ENCODE results near the gene MGAT4D. TPM values are rescaled to one million over a fixed set of nuclear protein-coding genes. Genes with fewer than 3 reads are reported as not detected.
"Not testable (repeated sequence)": the region's sequence is repeated elsewhere in the genome, so short reads cannot be mapped to it uniquely, and the experiment has no call there.

The MGAT4D gene
- total RNA-seq, 1 donor from 2014 or later: not detected

DNA sequence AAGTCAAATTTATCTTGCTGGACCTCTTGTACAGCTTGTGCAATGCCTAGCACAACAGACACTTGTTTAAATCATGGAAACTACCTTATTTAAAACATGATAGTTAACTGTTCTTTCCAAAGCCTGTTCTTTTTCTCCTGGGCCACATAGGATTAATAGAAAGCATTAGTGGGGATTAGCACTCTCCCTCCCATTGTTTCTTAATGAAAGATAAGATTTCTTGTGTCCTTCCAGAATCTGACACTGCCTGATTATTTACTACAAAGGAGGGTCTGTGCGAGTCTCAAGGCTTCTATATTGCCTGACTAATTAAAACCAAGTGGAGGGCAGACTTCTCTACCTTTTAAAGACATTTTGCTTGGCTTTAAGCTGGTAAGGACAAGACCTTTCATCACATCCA, 17.3 kb upstream of the MGAT4D start:
- Mint-ChIP-seq H3K4me3 (no peak overlapping the region), H3K27ac (no peak overlapping the region), H3K4me1 (ENCODE audit: unreplicated experiment) (peaks cover 7% of the 10 kb centered on the region), H3K9me3 (no peaks in the 10 kb centered on the region), H3K36me3 (no peaks in the 10 kb centered on the region), H3K27me3 (peaks cover 17% of the 10 kb centered on the region)
- no peak for DNase-seq (ENCODE audit: extremely low spot score, unreplicated experiment)
- no peak for TF ChIP-seq CTCF (conservative IDR thresholded peaks at IDR 0.05)

GRCh38 chr4:140513765-140514164, 15.7 kb upstream of the MGAT4D start:
- not testable (repeated sequence) for H3K4me3 Mint-ChIP-seq, H3K36me3 Mint-ChIP-seq
- peaks cover 25% of the 10 kb centered on the region for H3K27me3 Mint-ChIP-seq

GRCh38 chr4:140504261-140504660, 6.2 kb upstream of the MGAT4D start:
- TF ChIP-seq CTCF (conservative IDR thresholded peaks at IDR 0.05): no peak
- Mint-ChIP-seq H3K27ac (no peak overlapping the region), H3K4me1 (ENCODE audit: unreplicated experiment) (no peaks in the 10 kb centered on the region), H3K9me3 (no peaks in the 10 kb centered on the region), H3K36me3 (no peaks in the 10 kb centered on the region), H3K27me3 (peaks cover 47% of the 10 kb centered on the region), H3K4me3 (no peak overlapping the region)
- DNase-seq (ENCODE audit: extremely low spot score, unreplicated experiment): no peak

More at GRCh38 chr4:140513765-140514164, 15.7 kb upstream of the MGAT4D start:
- H3K4me1 Mint-ChIP-seq (ENCODE audit: unreplicated experiment); H3K9me3 Mint-ChIP-seq; H3K27ac Mint-ChIP-seq; DNase-seq (ENCODE audit: extremely low spot score, unreplicated experiment): not testable (repeated sequence)

DNA sequence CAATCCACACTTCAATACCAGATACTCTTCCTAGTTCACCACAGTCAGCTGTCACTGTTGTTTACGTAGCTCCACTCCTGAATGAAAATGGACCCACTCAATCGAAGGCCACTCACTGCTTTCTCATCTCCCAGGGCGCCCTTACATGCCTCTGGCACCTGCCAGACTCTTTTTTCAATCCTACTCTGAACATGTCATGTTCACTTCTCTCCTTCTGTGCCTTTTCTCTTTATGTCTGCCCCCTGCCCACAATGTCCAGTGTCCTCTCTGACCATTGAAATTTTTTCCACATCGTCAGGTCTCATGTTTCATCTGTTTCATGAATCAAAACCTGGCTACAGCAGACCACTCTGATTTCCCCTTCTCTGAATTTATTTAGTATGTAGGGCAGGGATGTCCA, 1.3 kb upstream of the MGAT4D start:
- Mint-ChIP-seq H3K27ac (no peak overlapping the region), H3K4me1 (ENCODE audit: unreplicated experiment) (no peaks in the 10 kb centered on the region), H3K9me3 (no peaks in the 10 kb centered on the region), H3K27me3 (peaks cover 78% of the 10 kb centered on the region), H3K36me3 (no peaks in the 10 kb centered on the region), H3K4me3 (peak overlapping the region; percentile 3)
- no peak for TF ChIP-seq CTCF (conservative IDR thresholded peaks at IDR 0.05)
- DNase-seq (ENCODE audit: extremely low spot score, unreplicated experiment): no peak

GRCh38 chr4:140497405-140497746, 717 bp downstream of the MGAT4D start:
- TF ChIP-seq CTCF (conservative IDR thresholded peaks at IDR 0.05): no peak
- Mint-ChIP-seq H3K27ac (no peak overlapping the region), H3K9me3 (no peaks in the 10 kb centered on the region), H3K27me3 (peaks cover 69% of the 10 kb centered on the region), H3K4me1 (ENCODE audit: unreplicated experiment) (no peaks in the 10 kb centered on the region), H3K36me3 (no peaks in the 10 kb centered on the region), H3K4me3 (peak overlapping the region; percentile 78)
- no peak for DNase-seq (ENCODE audit: extremely low spot score, unreplicated experiment)

GRCh38 chr4:140485939-140486338, 12.2 kb downstream of the MGAT4D start:
- Mint-ChIP-seq H3K4me1 (ENCODE audit: unreplicated experiment) (no peaks in the 10 kb centered on the region), H3K36me3 (no peaks in the 10 kb centered on the region), H3K4me3 (no peak overlapping the region), H3K27me3 (no peaks in the 10 kb centered on the region), H3K27ac (no peak overlapping the region), H3K9me3 (peaks cover 4% of the 10 kb centered on the region)
- no peak for DNase-seq (ENCODE audit: extremely low spot score, unreplicated experiment)
- TF ChIP-seq CTCF (conservative IDR thresholded peaks at IDR 0.05): no peak

Data from type B pancreatic cell (in vitro differentiated cells).